Measurements from ENCODE around the gene DRD4.
"Not testable (repeated sequence)": the region's sequence is repeated elsewhere in the genome, so short reads cannot be mapped to it uniquely, and the experiment has no call there.

Gene DRD4

GRCh38 chr11:643849-644738, 7.0 kb downstream of the DRD4 start:
- DNase-seq (ENCODE audit: low spot score), result no peak

- DNase-seq (ENCODE audit: low spot score), result no peak
Measured at GRCh38 chr11:645536-645935, 8.5 kb downstream of the DRD4 start.

DNA sequence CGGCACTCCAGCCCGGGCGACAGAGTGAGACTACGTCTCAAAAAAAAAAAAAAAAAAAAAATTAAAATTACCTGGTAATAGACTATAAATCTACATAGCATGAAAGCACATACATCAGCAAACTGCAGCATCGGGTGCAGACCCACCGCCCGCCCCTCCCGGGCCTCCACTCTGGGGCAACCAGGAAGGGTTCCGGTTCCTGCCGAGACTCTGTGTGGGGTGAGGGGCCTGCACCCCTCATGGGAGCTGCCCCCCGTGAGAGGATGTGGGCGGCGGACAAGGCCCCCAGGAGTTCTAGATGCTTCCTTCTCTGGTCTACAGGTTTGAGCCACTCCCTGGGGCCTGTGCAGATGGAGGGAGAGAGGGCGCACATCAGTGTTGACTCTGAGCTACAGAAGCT, 9.1 kb downstream of the DRD4 start:
- DNase-seq (ENCODE audit: low spot score), result no peak

- DNase-seq (ENCODE audit: low spot score), result not testable (repeated sequence)
Measured at GRCh38 chr11:647672-648158, 10.6 kb downstream of the DRD4 start.

- no peak for DNase-seq (ENCODE audit: low spot score)
Measured at GRCh38 chr11:650482-650881, 13.4 kb downstream of the DRD4 start.

DNA sequence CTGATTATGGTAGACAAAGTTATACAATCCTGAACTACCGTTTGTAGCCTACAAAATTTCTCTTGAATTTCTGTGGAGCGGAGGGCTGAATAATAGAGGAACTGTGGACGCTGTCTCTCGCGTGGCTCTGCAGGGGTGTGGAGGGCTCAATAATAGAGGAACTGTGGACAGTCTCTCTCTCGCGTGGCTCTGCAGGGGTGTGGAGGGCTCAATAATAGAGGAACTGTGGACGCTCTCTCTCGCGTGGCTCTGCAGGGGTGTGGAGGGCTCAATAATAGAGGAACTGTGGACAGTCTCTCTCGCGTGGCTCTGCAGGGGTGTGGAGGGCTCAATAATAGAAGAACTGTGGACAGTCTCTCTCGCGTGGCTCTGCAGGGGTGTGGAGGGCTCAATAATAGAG, 16.1 kb downstream of the DRD4 start:
- DNase-seq (ENCODE audit: low spot score), result not testable (repeated sequence)

- no peak for DNase-seq (ENCODE audit: low spot score)
Measured at GRCh38 chr11:653837-654236, 16.8 kb downstream of the DRD4 start.

GRCh38 chr11:654444-654843, 17.4 kb downstream of the DRD4 start:
- not testable (repeated sequence) for DNase-seq (ENCODE audit: low spot score)

DNA sequence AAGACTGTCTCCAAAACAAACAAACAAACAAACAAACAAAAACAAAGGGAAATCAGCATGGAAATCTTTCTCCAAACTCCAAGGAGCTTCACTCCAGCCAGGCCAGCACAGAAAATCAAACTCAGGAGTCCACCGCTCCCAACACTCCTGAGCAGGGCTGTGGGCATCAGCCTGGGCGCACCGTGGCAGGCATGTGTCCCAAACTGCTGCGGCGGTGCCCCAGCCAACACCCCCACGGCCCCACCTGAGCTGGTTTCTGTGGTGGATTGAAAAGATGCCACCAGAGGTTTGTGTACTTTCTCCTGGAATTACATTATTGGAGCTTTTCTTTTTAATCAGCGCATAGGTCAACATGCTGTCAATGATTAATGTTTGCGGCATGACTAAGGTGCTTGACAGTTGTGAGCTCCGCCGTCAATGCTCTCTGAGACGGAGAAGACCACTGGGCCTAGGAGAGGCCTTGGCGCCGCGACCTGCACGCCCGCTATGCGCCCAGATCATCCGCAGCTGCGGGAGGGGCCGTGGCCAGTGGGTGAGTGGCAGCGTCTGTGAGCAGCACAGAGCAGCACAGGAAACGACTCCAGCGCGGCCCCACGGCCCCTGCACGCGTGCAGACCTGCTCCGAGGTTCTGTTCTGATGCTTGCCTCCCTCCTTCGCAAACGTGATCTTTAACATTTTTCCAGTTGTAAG, 18.1 kb downstream of the DRD4 start:
- DNase-seq (ENCODE audit: low spot score), result no peak

DNA sequence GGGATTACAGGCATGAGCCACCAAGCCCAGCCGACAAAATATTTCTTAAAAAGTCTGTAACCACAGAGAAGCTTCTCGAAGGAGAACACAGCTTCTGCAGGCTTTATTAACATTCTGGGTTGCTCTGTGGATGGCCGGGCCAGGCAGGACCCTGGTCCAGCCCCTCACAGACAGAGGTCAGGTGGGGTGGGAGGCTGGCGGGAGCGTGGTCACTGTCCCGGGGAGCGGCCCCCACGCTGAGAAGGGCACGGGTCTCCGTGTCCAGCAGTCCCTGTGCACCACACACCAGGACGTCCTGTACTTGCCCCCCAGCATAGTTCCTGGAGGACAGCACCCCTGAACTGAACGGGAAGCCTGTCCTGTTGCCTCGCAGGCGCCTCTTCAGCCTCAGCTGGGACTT, 19.4 kb downstream of the DRD4 start:
- no peak for DNase-seq (ENCODE audit: low spot score)

GRCh38 chr11:656866-657265, 19.8 kb downstream of the DRD4 start:
- DNase-seq (ENCODE audit: low spot score), result no peak

DNA sequence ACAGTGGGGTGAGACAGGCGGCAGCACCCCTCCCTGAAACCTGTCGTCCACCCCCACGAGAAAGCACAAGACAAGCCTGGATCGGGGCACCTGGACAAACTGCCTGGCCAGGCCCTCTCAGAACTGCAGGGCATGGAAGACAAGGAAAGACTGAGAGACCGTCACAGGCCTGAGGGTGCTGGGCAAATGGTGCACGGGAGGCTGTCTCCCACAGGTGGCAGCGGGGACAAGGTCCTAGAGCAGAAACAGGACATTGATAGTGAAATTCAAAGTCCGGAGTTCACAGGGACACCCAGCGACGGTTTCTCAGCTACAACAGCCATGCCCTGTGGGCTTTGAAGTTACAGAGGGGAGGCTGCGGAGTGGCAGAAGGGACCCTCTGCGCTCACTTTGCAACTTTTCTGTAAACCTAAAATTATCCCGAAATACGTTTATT, 20.6 kb downstream of the DRD4 start:
- no peak for DNase-seq (ENCODE audit: low spot score)

GRCh38 chr11:659532-660085, 22.5 kb downstream of the DRD4 start:
- no peak for DNase-seq (ENCODE audit: low spot score)

DNA sequence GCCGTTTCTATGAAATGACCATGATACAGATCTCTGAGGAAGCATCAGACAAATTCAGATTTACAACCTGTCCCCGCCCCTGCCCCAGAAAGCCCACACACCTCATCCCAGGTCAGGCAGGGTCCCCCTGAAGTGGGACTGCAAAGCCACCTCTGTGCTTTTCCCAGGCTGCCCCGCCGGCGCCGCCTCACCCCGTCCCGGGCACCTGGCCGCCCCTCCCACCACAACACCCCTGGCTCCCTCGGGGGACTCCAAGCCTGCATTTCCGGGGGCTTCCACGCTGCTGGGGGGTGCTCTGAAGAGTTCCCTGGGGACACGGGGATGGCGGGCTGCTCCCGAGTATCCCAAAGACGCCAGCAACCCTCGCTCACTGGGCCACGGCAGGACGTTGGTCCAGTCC, 23.2 kb downstream of the DRD4 start:
- DNase-seq (ENCODE audit: low spot score), result no peak

DNA sequence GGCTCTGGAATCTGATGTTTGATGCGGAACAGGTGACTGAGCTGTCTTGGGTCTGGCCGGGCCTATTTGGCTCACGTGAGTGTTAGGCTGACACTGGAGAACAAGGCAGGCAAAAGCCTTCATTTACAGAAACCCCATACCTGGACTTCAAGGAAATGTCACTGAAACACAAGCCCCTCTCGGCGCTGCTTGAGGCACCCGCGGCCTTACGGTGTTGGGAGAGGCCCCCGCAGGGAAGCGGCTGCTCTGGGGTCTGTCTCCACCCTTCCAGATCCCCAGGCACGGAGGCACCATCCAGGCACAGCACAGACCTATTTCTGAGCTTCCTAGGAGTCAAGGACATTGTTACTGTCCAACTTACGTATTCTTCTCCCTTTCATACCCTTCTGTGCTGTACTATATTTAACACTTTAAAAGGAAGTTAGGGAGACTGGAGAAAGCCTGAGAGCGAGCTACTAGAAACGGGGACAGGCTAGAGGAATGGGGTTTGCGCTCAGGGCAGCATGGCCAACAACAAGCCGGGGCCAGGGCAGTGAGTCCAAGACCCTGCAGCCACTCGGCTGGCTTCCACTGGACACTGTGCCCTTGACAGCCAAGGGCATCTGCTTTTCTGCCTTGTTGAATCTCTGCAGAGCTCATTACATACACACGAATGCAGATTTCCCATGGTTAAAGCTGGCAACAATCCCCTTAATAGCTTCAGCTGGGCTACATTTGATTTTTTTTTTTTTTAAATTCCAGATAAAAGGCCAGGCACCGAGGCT, 23.8 kb downstream of the DRD4 start:
- DNase-seq (ENCODE audit: low spot score), result no peak

DNA sequence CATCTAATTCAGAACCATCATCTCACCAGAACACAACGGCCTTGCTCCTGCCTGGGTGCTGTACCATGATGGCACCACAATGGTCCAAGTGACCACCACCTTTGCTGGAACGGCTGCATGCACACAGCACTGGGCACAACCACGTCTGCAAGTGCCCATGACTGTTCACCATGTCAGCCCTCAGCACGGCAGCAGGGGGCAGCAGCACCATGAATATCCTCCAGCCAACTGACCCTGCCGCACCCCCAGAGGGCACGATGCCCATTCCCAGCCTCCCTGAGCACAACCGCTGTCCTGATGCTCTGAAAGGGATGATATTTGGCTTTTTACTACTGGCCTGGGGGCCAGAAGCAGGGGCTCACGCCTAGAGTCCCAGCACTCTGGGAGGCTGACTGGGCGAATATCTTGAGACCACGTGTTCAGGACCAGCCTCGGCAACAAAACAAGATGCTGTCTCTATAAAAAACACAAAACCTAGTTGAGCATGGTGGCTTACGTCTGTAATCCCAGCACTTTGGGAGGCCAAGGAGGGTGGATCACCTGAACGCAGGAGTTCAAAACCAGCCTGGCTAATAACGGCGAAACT, 25.7 kb downstream of the DRD4 start:
- DNase-seq (ENCODE audit: low spot score), result peak; percentile 73

- DNase-seq (ENCODE audit: low spot score), result no peak
Measured at GRCh38 chr11:665062-665703, 28.1 kb downstream of the DRD4 start.

- DNase-seq (ENCODE audit: low spot score), result no peak
Measured at GRCh38 chr11:665704-666281, 28.7 kb downstream of the DRD4 start.

- DNase-seq (ENCODE audit: low spot score), result no peak
Measured at GRCh38 chr11:673866-674265, 36.8 kb downstream of the DRD4 start.

GRCh38 chr11:674406-674805, 37.3 kb downstream of the DRD4 start:
- no peak for DNase-seq (ENCODE audit: low spot score)

DNA sequence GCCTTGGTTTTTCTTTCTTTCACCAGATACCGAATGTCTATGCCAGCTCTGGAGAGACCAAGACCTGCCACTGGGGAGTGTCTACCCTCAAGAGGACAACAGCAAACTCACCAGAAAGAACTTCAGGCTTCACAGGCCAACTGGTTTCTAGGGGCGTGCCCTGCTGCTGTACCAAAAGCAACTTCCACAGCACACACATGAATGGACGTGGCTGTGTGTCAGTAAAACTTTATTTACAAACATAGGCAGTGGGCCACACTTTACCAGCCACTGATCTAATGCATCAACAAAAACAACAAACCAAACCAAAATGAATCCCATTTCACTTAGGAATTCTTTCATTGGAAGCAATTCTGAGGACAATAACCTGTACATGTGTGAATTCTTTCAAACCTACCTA, 41.2 kb downstream of the DRD4 start:
- no peak for DNase-seq (ENCODE audit: low spot score)

Data from ecto neural progenitor cell (in vitro differentiated cells).